GM19468 (cell line): ENCODE data around the gene SMPX.
"Not testable (repeated sequence)": the region's sequence is repeated elsewhere in the genome, so short reads cannot be mapped to it uniquely, and the experiment has no call there.

Source experiments
- ATAC-seq: cut with Tn5 transposase; IDR thresholded peaks from one replicate; pipeline ENCODE4 v1.9.1; 2021; ENCODE audit warnings: mild to moderate bottlenecking, moderate library complexity, moderate number of reproducible peaks; ENCODE audit not compliant: unreplicated experiment; ENCODE audit errors: extremely low read depth

Gene SMPX

DNA sequence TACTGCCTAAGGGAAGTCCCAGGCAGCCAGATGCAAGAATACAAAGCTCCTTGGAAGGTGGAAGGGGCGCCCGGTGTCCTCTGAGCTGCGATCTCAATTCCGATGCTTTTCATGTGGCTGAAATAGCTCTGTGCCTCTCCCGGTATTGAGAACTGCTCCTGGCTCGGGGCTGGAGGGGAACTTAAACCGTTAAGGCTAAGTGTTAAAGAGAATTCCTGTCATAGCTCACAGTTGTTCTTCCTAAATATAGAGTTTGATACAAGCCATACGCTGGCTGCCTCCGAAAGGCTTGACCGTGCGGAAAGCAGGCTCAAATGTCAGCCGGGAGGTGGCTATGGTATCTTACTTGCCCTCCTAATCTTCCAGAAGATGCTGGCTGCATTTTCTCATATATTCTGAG lies at the start of gene SMPX:
TSS of gene SMPX (minus strand) at position 157 of the 400 bp plus-strand sequence. CDS start 3,826 bp downstream, outside the sequence.
- no peak for ATAC-seq

- no peak for ATAC-seq
Observed at GRCh38 chrX:21806691-21807090, 48.8 kb upstream of the SMPX start.

DNA sequence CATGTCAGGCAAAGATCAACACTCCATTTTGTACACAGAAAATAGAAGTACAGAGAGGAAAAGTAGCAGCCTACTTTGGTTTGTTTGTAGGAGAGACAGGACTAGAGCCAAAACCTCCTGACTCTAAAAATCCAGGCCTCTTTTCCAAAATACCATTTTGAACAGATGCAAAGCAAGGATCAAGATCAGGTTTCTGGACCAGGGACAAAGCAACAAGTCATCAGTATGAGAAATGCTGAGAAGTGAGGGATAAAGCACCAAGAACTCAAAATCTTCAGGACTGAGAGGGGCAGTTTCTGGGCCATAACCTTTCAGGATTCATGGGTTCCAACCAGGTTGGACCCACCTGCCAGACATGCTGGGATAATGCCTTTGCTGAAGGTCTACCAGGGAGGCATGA lies 44.9 kb upstream of the SMPX start:
- ATAC-seq = no peak

DNA sequence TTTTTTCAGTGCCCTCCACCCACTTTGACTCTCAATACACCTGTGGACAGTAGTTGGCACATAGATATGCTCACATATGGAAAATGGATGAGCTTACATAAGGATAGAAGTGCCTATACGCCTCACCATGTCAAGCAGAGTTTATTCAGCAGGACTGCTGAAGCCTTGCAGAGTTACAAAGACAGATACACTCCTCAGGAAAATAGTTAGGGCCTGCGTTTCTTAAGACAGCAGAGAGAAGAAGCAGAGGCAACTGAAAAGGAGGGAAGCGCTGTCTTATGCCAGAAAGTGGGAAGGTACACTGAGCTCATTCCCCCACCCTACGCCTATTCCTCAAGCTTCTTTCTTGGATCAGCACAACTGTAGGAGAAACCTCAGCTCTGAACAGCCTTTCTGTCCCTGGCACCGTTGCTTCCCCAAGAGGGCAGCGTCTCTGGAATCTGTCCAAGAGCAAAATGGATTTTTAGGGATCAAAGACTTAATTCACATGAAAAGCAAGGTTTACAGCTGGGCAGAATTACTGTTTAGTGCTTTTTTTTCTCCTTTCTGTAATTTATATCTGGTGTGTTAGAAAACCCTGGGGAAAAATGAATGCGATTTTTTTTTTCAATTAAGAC lies 44.2 kb upstream of the SMPX start:
- ATAC-seq = no peak

- ATAC-seq = no peak
Observed at GRCh38 chrX:21800344-21800770, 42.4 kb upstream of the SMPX start.

- ATAC-seq = no peak
Observed at GRCh38 chrX:21799767-21800166, 41.9 kb upstream of the SMPX start.

DNA sequence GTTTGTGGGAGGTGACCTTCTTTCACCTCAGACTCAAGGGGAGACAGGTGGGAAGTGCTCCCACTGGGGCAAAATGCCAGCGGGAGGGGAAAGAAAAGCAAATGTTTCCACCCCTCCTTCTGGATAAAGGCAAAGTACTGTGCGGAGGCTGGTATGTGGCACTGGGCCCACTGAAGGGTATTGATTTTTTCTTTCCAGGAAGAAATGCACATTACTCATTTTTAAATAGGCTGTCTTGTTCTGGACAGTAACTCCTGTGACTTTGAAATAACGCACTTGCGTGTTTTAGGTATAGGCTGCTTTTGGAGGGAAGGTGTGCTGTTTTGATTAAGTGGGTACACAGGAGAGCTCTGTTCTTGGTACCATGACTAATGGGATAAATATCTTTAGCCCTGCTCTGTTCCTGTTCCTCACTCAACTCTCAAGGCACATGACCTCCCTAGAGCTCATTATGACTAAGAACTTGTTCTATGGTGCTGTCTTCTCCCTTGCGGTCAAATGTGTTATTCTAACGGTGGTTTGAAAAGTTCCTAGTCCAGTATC lies 40.8 kb upstream of the SMPX start:
- ATAC-seq = no peak

DNA sequence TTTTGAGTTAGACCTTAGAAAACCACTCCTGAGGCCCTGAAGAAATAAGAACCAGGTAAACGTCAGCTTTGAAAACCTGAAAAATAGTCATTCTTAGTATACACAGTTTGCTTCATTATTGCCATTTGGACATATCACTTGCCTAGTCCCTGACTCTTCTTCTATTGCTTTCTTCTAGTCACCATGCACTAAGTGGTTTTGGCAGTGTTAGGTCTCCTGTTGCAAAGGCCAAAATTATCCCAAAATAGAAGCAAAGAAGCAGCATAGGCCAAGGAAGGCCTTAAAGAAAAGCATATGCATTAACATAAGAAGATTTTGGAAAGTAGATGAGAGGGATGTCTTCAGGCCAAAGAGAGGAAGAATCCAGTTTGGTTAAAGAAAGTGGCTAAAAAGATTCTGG lies 24.1 kb upstream of the SMPX start:
- no peak for ATAC-seq

DNA sequence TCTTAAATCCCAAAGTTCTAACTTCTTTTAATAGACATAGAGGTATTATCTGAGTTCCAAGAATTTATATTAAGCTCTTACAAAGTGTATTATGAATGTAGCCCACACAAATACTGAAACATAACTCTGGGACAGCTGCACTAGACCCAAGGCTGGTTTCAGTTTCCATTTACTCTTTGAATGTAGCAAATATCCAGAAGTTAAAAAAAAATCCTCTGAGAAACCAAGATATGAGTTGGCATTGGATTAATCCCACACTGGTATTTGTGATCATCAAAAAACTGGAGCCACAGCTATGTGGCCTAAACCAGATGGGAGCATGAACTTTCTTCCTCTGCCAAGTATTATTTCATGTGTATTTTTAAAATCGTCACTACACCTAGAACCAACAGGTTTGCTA lies 23.6 kb upstream of the SMPX start:
- no peak for ATAC-seq

- no peak for ATAC-seq
Observed at GRCh38 chrX:21779095-21779494, 21.2 kb upstream of the SMPX start.

- no peak for ATAC-seq
Observed at GRCh38 chrX:21778236-21778635, 20.3 kb upstream of the SMPX start.

DNA sequence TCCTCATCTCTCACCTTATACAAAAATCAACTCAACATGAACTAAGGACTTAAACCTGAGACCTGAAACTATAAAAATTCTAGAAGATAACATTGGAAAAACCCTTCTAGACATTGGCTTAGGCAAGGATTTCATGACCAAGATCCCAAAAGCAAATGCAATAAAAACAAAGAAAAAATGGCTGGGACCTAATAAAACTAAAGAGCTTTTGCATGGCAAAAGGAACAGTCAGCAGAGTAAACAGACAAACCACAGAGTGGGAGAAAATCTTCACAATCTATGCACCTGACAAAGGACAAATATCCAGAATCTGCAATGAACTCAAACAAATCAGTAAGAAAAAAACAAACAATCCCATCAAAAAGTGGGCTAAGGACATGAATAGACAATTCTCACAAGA lies 17.2 kb upstream of the SMPX start:
- not testable (repeated sequence) for ATAC-seq

- not testable (repeated sequence) for ATAC-seq
Observed at GRCh38 chrX:21773036-21773435, 15.1 kb upstream of the SMPX start.

DNA sequence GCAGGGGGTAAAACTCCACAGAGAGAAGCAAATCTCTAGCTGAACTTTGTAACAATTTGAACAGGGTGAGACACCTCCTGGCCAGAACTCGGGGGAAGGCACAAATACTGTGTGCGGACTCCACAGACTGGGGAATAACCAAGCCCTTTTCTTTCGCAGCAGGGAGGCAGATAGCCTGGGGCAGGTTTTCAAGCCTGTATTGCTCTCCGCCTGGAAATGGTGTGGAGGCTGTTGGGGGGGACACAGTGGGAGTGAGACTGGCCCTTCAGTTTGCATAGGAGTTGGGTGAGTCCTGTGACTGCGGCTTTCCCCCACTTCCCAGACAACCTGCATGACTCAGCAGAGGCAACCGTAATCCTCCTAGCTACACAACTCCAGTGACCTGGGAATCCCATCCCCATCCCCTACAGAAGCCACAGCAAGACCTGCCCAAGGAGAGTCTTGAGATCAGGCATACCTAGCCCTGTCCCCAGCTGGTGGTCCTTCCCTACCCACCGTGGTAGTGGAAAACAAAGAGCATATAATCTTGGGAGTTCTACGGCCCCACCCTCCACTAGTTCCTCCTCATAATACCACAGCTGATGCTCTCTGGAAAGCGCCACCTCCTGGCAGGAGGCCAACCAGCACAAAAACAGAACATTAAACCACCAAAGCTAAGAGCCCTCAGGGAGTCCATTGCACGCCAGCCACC lies 12.9 kb upstream of the SMPX start:
- no peak for ATAC-seq

DNA sequence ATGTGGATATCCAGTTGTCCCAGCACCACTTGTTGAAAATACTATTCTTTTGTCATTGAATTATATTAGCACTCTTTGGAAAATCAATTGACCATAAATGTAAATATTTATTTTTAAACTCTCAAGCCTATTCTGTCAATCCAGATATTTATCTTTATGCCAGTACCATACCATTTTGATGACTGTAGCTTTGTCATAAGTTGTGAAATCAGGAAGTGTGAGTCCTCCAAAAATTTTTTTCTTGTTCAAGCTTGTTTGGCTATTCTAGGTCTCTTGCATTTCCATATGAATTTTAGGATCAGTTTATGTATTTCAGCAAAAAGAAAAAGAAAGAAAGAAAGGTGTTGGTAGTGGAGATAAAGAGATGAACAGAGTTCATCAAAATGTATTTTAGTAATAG lies 8.2 kb upstream of the SMPX start:
- ATAC-seq = no peak

DNA sequence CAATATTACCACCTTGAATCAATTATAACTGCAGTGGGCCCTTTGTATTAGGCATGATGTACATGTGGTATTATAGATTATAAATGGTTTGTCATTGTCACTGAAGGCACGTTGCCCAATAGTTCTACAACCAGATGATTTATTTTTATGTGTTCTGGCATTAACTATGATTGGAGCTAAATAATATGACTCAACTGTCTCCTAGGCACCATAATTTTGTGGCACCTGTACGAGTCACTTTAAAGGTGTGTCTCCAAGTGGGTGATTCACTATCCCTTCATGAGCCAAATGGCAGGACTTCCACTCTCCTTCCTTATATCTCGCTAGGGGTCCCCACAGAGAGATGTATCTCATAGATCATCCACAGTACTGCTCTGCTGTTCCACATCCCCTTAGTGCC lies 6.1 kb upstream of the SMPX start:
- ATAC-seq = no peak

GRCh38 chrX:21758488-21758887 lies 572 bp upstream of the SMPX start:
- no peak for ATAC-seq

DNA sequence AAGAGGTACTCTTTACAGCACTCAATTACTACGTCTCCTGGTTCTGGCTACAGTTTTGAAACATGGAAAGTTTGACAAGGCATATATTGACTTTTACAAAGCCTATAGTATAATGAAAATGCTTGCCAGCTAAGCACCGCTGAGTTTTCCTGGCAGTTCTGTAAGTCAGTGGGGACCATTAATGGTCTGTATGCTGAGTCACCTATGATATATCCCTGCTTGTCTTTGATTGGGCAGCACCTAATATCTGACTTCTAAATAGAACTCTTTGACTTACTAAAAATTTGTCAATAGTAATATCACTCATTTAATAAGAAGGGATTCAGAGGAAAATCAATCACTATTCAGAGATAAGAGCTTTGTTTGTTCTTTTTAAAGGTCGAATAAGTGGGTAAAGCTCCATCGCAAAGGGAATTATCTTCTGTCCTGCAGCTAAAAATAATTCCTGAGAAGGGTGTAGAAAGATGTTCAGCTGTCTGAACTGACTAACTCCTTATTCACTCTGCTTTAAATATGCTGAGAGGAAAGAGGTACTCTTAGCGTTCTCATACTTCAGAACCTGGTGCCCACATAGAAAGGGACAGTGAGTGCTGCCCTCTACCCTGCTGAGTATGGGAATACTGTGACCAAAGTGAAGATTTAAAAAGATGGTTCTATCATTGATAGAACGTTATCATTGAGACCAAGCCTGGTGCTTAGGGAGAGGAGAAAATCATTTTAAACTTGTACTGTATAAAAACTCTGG lies 959 bp downstream of the SMPX start:
- ATAC-seq = no peak

- ATAC-seq = no peak
Observed at GRCh38 chrX:21749924-21750323, 8.0 kb downstream of the SMPX start.

GRCh38 chrX:21748235-21748634 lies 9.7 kb downstream of the SMPX start:
- ATAC-seq = no peak

- ATAC-seq = no peak
Observed at GRCh38 chrX:21747558-21747957, 10.4 kb downstream of the SMPX start.
